HG02678 (cell line): ENCODE results near the gene TNFSF12.

ENCODE experiments used
- ATAC-seq: cut with Tn5 transposase; IDR thresholded peaks from one replicate; pipeline ENCODE4 v1.9.1; 2021; ENCODE audit warnings: mild to moderate bottlenecking, moderate library complexity; ENCODE audit not compliant: unreplicated experiment

Gene TNFSF12

GRCh38 chr17:7541074-7541621 lies 7.7 kb upstream of the TNFSF12 start:
- ATAC-seq: no peak

- ATAC-seq: no peak
Observed at GRCh38 chr17:7544911-7545310, 3.9 kb upstream of the TNFSF12 start.

DNA sequence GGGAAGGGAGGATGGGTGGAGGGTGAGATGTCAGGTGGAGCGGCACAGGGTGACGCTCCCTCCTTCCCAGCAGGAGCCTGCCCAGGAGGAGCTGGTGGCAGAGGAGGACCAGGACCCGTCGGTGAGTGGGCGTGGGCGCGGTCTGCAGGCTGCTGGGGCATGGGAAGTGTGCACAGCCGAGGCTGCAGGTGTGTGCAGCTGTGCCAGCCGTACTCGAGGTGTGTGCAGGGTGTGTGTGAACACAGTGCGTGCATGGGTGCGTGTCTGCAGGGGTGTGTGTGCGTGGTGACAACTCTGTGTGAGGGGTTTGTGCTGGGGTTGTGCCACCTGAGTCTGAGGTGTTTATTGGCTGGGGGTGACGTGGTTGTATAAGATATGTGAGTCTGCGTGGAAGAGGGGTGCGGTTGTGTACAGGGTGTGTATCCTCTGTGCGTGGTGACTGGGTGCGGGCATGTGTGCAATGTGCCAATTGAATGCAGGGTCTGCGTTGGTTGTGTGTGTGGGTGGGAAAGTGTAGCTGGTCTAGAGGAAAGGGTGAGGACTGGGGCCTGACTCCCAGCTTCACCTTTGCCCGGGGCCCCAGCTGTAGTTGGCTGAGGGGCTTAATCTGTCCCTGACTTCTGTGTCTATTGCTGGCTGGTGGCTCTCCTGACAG lies 670 bp downstream of the TNFSF12 start:
- ATAC-seq: no peak

DNA sequence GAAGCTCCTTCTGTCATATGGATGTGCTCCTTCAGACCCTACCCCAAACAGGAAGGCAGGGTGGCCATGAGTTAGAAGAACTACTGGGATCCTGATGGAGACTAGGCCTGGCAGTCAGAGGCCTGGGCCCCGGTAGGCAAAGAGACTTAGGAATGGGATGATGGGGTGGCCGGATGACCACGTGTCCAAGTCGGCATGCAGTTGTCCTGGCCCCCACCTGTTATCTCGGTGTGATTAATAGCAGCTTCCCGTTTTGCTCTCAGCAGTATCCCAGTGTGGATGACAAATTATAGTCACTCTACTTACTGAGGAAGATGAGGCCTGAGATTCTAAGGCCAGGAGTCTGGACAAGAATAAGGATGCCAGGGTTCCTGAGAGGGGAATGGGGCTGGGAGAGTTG lies 1.5 kb downstream of the TNFSF12 start:
- ATAC-seq: no peak

DNA sequence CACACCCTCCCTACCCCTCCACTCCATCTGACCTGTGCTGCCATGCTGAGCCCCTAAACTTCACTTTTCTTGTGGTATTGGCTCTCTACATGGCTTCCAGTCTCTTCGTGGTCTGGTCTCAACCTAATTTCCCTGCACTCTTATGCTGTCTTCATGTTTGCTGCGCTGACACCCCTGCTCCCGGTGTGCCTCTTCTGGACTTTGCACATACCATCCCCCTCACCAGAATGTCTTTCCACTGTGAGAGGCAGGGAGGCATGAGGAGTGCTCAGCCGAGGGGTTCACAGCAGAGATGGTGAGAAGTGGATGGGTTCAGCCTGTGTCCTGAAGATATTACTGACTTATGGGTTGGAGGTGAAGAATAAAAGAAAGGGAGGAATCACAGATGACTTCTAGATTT lies 2.5 kb downstream of the TNFSF12 start:
- ATAC-seq: no peak

GRCh38 chr17:7552621-7553051 lies 3.8 kb downstream of the TNFSF12 start:
- peak; percentile 66 for ATAC-seq

- ATAC-seq: no peak
Observed at GRCh38 chr17:7553356-7553755, 4.5 kb downstream of the TNFSF12 start.

- no peak for ATAC-seq
Observed at GRCh38 chr17:7555320-7555948, 6.6 kb downstream of the TNFSF12 start.

DNA sequence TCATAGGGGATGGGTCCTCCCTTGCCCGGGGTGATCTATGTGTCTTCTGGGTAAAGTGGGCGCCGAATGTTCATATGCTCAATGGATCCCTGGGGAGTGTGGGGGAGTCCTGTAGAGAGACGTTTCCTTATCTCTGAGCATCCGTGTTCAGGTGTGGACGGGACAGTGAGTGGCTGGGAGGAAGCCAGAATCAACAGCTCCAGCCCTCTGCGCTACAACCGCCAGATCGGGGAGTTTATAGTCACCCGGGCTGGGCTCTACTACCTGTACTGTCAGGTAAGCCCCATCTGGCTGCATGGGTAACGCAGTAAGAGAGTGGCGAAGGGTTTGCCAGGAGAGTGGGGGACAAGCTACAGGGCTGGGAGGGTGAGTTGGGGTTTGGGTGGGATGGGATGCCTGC lies 7.8 kb downstream of the TNFSF12 start:
- no peak for ATAC-seq

DNA sequence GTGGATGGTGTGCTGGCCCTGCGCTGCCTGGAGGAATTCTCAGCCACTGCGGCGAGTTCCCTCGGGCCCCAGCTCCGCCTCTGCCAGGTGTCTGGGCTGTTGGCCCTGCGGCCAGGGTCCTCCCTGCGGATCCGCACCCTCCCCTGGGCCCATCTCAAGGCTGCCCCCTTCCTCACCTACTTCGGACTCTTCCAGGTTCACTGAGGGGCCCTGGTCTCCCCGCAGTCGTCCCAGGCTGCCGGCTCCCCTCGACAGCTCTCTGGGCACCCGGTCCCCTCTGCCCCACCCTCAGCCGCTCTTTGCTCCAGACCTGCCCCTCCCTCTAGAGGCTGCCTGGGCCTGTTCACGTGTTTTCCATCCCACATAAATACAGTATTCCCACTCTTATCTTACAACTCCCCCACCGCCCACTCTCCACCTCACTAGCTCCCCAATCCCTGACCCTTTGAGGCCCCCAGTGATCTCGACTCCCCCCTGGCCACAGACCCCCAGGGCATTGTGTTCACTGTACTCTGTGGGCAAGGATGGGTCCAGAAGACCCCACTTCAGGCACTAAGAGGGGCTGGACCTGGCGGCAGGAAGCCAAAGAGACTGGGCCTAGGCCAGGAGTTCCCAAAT lies 8.4 kb downstream of the TNFSF12 start:
- no peak for ATAC-seq

DNA sequence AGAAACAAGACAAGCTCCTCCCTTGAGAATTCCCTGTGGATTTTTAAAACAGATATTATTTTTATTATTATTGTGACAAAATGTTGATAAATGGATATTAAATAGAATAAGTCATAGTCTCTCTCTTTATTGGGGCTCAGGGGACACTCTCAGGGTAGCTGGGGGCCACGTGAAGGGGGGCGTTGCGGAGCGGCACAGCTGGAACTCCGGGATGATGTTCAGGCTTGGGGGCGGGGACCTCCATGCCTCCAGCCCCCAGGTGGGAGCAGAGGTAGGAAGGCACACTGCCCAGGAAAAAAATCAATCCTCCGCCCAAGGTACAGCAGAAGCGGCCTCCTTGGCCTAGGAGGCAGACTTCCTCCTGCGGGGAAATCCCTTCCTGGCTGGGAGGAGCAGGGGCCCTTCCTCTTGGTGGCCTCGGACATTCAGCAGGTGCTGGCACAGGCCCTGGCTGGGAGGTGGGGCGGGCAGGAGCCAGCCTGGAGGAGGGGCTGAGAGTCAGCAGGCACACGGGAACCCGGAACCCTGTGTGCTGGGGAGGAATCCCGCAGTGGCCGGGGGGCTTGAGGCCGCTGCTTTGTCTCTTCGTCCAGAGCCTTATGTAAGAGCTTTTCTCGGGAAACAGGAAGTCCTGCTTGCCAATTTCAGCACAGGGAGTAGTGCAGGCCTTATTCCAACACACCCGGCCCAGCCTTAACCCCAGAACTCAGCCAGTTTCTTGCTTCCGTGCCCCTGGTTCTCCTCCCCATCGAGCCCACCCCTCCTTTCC lies 9.1 kb downstream of the TNFSF12 start:
- peak; percentile 27 for ATAC-seq

DNA sequence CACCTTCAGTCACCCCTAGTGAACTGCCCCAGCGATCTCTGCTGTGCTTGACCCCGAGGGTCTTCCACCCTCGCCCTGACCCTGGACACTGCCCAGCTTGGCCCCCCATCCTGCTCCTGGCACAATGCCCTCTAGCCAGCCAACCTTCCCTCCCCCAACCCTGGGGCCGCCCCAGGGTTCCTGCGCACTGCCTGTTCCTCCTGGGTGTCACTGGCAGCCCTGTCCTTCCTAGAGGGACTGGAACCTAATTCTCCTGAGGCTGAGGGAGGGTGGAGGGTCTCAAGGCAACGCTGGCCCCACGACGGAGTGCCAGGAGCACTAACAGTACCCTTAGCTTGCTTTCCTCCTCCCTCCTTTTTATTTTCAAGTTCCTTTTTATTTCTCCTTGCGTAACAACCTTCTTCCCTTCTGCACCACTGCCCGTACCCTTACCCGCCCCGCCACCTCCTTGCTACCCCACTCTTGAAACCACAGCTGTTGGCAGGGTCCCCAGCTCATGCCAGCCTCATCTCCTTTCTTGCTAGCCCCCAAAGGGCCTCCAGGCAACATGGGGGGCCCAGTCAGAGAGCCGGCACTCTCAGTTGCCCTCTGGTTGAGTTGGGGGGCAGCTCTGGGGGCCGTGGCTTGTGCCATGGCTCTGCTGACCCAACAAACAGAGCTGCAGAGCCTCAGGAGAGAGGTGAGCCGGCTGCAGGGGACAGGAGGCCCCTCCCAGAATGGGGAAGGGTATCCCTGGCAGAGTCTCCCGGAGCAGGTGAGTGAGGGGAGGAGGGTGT lies 9.9 kb downstream of the TNFSF12 start, which contains the start of gene TNFSF13:
TSS of gene TNFSF13 (plus strand) at position 207 of the 776 bp plus-strand sequence. CDS start at position 497, 290 bp downstream.
- no peak for ATAC-seq

GRCh38 chr17:7559320-7560171 lies 10.7 kb downstream of the TNFSF12 start:
- no peak for ATAC-seq

- ATAC-seq: no peak
Observed at GRCh38 chr17:7560172-7561027, 11.5 kb downstream of the TNFSF12 start.

GRCh38 chr17:7561028-7561575 lies 12.2 kb downstream of the TNFSF12 start:
- ATAC-seq: peak; percentile 46

- peak; percentile 63 for ATAC-seq
Observed at GRCh38 chr17:7561589-7562207, 12.8 kb downstream of the TNFSF12 start, which contains the start of gene SENP3. SENP3 (plus strand) TSS chr17:7561919; CDS start chr17:7563077, 1,158 bp downstream.

- ATAC-seq: peak; percentile 9
Observed at GRCh38 chr17:7562208-7562605, 13.3 kb downstream of the TNFSF12 start.
